ENCODE results near the gene KCNJ6. TPM values are rescaled to one million over a fixed set of nuclear protein-coding genes. Genes with fewer than 3 reads are reported as not detected.

The KCNJ6 gene
- total RNA-seq, 2 donors from 2014 or later = not detected

DNA sequence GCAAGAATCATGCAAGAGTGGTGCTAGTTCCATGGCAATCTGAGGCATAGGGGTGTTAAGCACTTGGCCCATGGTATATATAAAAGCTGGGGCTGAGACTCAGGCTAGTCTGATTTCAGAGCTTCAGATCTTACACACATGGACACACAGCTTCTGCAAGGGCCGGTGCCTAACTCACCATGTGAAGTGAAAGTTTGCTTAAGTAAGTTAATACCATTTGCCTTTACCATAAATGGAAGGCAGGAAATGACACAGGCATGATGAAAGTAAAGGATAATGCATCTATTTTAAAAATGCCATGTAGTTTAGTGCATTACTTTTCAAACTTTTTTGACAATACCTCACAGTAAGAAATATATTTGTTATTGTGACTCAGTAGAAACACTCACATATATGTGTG, 122.6 kb downstream of the KCNJ6 start:
- H3K4me3 Mint-ChIP-seq = no peak overlapping the region
- no peak for DNase-seq

DNA sequence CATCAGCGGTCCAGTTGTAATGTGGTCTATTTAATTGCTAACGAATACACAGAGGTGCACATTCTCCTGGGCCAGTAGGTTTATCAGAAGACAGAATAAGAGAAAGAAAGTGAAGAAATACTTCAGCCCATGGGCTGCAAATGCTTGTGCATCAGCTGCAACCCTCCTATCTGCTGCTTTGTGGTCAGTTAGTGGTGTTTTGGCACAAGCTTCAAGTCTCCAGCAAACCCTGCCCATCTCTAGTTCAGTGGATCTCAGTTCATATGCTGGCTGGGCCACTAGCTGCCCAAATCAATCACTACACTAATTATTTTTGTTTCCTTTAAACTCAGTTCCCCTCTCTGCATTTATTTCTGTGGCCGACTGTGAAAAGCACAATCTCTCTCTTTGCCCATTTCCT, 124.2 kb downstream of the KCNJ6 start:
- Mint-ChIP-seq H3K36me3 (ENCODE audit: insufficient read depth in 2 of 2) (no peaks in the 10 kb centered on the region), H3K4me3 (no peak overlapping the region)

More for the DNA sequence above, 122.6 kb downstream of the KCNJ6 start:
- H3K27ac Mint-ChIP-seq = no peak overlapping the region
- H3K9me3 Mint-ChIP-seq = peaks cover 0 to 3% of the 10 kb centered on the region in 2 donors
- peaks cover 6% of the 10 kb centered on the region for H3K27me3 Mint-ChIP-seq (ENCODE audit: low read depth)
- H3K4me1 Mint-ChIP-seq (ENCODE audit: low read depth) = peaks cover 4% of the 10 kb centered on the region
- no peaks in the 10 kb centered on the region for H3K36me3 Mint-ChIP-seq (ENCODE audit: insufficient read depth in 2 of 2)
- ATAC-seq (replicated peaks in 1 of 2) = no peak

DNA sequence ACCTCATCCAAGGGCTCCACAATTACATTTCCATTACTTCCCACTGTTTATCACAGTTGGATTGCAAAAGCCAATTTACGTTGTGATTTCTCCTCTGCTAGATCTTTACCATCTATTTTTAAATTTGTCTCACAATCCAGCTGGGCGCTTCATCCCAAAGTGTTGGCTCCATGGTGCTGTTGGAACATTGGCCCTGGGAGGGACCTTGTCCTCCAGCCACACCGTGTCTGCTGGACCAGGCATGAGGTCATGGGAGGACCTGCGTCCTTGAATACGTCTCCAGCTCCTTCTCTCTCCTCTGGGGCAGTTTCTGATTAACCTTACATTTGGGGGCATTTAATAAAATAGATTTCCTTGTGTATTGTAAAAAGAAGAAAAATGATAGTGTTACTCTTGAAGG, 125.4 kb downstream of the KCNJ6 start:
- no peak overlapping the region for H3K27ac Mint-ChIP-seq
- DNase-seq = no peak
- no peak for ATAC-seq (replicated peaks in 1 of 2)
- H3K4me3 Mint-ChIP-seq = no peak overlapping the region
- no peaks in the 10 kb centered on the region for H3K36me3 Mint-ChIP-seq (ENCODE audit: insufficient read depth in 2 of 2)
- H3K27me3 Mint-ChIP-seq (ENCODE audit: low read depth) = no peaks in the 10 kb centered on the region
- H3K9me3 Mint-ChIP-seq = peaks cover 0 to 3% of the 10 kb centered on the region in 2 donors
- peaks cover 4% of the 10 kb centered on the region for H3K4me1 Mint-ChIP-seq (ENCODE audit: low read depth)

More for the DNA sequence above, 124.2 kb downstream of the KCNJ6 start:
- Mint-ChIP-seq H3K9me3 (peaks cover 0 to 3% of the 10 kb centered on the region in 2 donors), H3K27ac (no peak overlapping the region), H3K4me1 (ENCODE audit: low read depth) (peaks cover 4% of the 10 kb centered on the region), H3K27me3 (ENCODE audit: low read depth) (no peaks in the 10 kb centered on the region)
- DNase-seq (no peak), ATAC-seq (replicated peaks in 1 of 2) (no peak)

DNA sequence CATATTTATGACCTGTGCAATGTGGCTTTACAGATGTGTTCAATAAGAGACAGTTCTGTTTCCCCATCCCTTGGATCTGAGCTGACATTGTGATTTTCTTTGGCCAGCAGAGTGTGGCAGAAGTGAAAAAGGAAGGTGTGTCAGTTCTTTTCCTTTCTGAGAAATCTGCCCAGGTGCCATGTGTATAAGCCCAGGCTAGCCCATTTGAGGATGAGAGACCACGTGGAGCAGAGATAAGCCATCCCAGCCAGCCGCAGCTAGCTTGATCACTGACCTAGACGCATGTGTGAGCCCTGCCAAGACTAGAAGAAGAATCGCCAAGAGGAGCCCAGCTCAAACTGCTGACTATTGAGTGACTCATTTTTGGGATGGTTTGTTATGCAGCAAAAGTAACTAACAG, 127.8 kb downstream of the KCNJ6 start:
- no peak overlapping the region for H3K27ac Mint-ChIP-seq
- ATAC-seq (replicated peaks in 1 of 2) (no peak), DNase-seq (no peak)
- no peaks in the 10 kb centered on the region for H3K36me3 Mint-ChIP-seq (ENCODE audit: insufficient read depth in 2 of 2)
- H3K4me1 Mint-ChIP-seq (ENCODE audit: low read depth) = peaks cover 4% of the 10 kb centered on the region
- H3K27me3 Mint-ChIP-seq (ENCODE audit: low read depth) = no peaks in the 10 kb centered on the region
- H3K4me3 Mint-ChIP-seq = no peak overlapping the region
- H3K9me3 Mint-ChIP-seq = peaks cover 0 to 3% of the 10 kb centered on the region in 2 donors

DNA sequence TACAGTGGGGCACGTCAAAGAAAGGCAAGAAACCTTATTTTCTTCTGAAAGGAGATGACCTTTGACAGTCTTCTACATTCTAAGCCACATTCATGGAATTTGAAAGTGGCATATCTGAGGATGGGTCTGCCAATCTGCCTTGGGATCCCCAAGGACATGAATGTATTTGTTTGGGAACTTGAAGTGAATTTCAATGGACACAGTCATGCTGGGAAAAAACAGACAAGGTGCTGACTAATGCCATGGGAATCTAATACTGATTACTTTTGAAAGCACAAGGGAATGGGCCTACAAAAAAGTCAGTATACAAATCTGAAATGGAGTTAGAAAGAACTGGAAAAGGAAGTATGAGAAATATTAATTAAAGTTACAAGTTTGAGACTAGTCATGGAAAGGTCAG, 128.8 kb downstream of the KCNJ6 start:
- ATAC-seq (replicated peaks in 1 of 2) = no peak
- Mint-ChIP-seq H3K9me3 (peaks cover under 1 to 3% of the 10 kb centered on the region in 2 donors), H3K4me3 (no peak overlapping the region), H3K27ac (no peak overlapping the region), H3K27me3 (ENCODE audit: low read depth) (no peaks in the 10 kb centered on the region), H3K4me1 (ENCODE audit: low read depth) (no peaks in the 10 kb centered on the region), H3K36me3 (ENCODE audit: insufficient read depth in 2 of 2) (no peaks in the 10 kb centered on the region)
- DNase-seq = no peak

DNA sequence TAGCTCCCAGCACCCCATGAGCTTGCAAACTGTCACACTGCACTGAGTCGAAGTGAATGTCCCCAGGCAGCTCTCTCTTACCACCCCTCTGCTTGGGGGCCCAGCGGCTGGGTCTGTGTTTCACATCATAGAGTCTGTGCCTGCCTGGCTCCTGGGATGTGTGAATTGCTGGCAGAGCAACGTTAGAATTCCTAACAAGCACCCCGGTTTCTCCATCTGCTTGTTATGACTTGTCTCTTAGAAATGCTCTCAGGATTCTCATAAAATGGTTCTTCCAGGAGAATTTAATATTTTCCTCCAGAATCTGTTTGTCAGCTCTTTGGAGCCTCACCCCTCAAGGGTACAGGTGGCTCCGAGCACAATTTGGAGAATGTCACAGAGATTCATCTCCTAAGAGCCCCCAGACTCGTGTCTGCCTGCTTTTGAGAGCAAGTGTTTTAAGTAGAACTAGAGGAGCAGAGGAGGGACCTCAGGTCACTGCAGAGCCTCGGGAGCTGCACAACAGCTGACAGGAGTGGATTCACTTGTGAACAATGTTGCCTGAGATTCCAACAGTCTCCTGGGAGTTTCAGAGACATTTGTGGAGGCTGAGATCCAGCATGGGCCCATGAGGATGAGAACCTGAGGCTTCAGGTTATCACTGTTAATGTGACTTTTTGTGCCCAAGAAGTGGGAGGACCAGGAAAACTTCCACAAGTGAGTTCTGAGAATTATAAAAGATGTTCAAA, 131.5 kb downstream of the KCNJ6 start:
- peaks cover 0 to 2% of the 10 kb centered on the region in 2 donors for H3K36me3 Mint-ChIP-seq (ENCODE audit: insufficient read depth in 2 of 2)
- H3K27ac Mint-ChIP-seq = no peak overlapping the region
- ATAC-seq (replicated peaks in 1 of 2) = no peak

DNA sequence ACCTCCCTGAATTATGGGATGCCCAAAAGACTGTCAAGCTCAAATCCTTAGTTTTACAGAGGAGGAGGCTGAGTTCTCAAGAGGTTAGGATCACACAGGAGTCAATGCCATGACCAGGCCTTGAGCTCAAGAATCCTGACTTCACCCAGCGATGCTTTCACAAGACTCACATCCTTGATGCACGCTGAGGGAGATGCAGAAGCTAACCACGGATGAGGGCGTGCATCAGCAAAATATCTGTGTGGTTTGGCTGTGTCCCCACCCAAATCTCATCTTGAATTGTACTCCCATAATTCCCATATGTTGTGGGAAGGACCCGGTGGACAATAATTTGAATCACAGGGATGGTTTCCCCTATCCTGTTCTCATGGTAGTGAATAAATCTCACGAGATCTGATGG, 133.2 kb downstream of the KCNJ6 start:
- Mint-ChIP-seq H3K4me1 (ENCODE audit: low read depth) (no peaks in the 10 kb centered on the region), H3K36me3 (ENCODE audit: insufficient read depth in 2 of 2) (peaks cover 0 to 2% of the 10 kb centered on the region in 2 donors), H3K27ac (no peak overlapping the region), H3K27me3 (ENCODE audit: low read depth) (peaks cover 22% of the 10 kb centered on the region), H3K9me3 (peaks cover 0 to 6% of the 10 kb centered on the region in 2 donors), H3K4me3 (no peak overlapping the region)
- ATAC-seq (replicated peaks in 1 of 2) (no peak), DNase-seq (no peak)

More for the DNA sequence above, 131.5 kb downstream of the KCNJ6 start:
- DNase-seq = no peak
- peaks cover 9% of the 10 kb centered on the region for H3K27me3 Mint-ChIP-seq (ENCODE audit: low read depth)
- H3K9me3 Mint-ChIP-seq = peaks cover 3 to 6% of the 10 kb centered on the region in 2 donors
- no peaks in the 10 kb centered on the region for H3K4me1 Mint-ChIP-seq (ENCODE audit: low read depth)
- no peak overlapping the region for H3K4me3 Mint-ChIP-seq

DNA sequence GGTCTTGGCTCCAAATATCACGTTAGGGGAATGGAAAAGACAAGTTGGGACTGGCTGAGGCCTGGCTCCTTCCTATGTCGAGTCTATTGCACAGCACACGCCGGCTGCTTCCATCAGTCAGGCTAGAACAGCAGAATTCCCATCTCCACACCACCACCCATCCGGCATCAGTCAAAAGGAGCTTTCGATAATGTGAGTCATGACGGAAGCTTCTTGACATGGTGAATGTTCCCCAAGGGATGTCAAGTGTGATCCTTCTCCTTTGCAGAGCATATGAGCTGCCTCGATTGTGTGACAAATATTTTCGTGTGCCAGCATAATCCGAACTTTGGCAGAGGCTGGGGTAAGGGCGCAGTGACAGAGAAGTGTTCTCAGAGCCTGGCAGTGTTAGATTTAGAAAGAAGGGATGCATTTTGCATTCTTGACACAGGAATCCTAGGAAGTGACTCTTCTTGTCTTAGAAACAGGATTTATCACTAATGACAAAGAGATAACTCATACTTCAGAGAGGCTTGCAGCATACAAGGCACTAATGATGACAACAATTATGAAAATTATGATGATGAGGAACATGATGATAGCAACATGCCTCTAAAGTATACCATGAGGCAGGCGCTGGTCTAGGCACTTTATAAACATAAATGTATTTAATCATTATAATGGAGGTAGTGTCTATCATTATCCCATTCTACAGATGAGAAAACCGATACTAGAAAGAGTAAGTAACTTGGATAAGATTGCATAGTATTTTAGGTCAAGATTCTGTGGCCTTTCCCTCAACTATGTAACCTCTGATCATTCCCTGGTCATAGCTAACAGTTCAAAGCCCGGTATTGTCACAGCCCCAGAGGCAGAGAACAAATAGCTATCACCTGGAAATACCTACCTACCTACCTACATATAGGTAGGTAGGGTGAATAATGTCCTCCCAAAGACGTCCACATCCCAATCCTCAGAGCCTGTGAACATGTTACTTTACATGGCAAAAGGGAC, 135.0 kb downstream of the KCNJ6 start:
- DNase-seq = no peak
- no peak for ATAC-seq (replicated peaks in 1 of 2)
- Mint-ChIP-seq H3K9me3 (peaks cover 0 to 6% of the 10 kb centered on the region in 2 donors), H3K27me3 (ENCODE audit: low read depth) (peaks cover 32% of the 10 kb centered on the region), H3K36me3 (ENCODE audit: insufficient read depth in 2 of 2) (peaks cover 0 to 4% of the 10 kb centered on the region in 2 donors), H3K4me3 (no peak overlapping the region), H3K27ac (no peak overlapping the region), H3K4me1 (ENCODE audit: low read depth) (no peaks in the 10 kb centered on the region)

DNA sequence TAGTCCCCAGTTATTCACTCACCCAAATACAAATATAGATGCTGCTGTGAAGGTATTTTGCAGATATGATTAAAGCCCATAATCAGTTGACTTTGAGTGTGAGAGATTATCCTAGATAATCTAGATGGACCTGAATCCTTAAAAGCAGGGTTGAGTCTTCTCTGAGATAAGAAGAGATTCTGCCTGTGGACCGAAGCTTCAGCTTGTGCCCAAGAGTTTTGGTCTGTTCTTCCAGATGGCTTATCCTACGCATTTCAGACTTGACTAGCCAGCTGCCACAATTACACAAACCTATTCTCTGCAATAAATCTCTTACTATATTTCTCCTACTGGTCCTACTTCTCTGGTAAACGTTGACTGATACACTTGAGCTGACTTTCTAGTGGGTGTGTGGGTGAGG, 145.1 kb downstream of the KCNJ6 start:
- no peaks in the 10 kb centered on the region for H3K4me1 Mint-ChIP-seq (ENCODE audit: low read depth)
- no peak overlapping the region for H3K27ac Mint-ChIP-seq
- no peaks in the 10 kb centered on the region for H3K9me3 Mint-ChIP-seq
- peaks cover 15% of the 10 kb centered on the region for H3K27me3 Mint-ChIP-seq (ENCODE audit: low read depth)
- no peaks in the 10 kb centered on the region for H3K36me3 Mint-ChIP-seq (ENCODE audit: insufficient read depth in 2 of 2)
- no peak overlapping the region for H3K4me3 Mint-ChIP-seq
- ATAC-seq (replicated peaks in 1 of 2) = no peak
- no peak for DNase-seq

DNA sequence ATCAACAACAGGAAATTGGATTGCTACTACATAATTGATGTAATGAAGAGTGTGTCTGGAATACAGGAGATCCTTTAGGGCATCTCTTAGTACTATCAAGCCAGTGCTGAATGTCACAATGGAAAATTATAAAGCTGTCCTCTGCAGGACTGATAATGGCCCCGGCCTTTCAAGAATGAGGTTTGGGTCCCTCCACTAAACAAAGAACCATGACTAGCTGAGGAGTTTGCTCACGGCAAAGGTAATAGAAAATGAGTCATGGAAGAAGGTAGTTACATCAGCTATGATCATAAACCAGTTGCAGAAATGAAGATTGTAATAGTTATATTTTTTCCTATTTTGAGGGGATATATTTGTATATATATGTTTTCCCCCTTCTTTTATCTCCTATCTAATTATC, 145.8 kb downstream of the KCNJ6 start:
- no peak overlapping the region for H3K27ac Mint-ChIP-seq
- H3K36me3 Mint-ChIP-seq (ENCODE audit: insufficient read depth in 2 of 2) = no peaks in the 10 kb centered on the region
- H3K4me1 Mint-ChIP-seq (ENCODE audit: low read depth) = no peaks in the 10 kb centered on the region
- no peak for DNase-seq
- ATAC-seq (replicated peaks in 1 of 2) = no peak
- H3K27me3 Mint-ChIP-seq (ENCODE audit: low read depth) = peaks cover 15% of the 10 kb centered on the region
- no peaks in the 10 kb centered on the region for H3K9me3 Mint-ChIP-seq
- H3K4me3 Mint-ChIP-seq = no peak overlapping the region

DNA sequence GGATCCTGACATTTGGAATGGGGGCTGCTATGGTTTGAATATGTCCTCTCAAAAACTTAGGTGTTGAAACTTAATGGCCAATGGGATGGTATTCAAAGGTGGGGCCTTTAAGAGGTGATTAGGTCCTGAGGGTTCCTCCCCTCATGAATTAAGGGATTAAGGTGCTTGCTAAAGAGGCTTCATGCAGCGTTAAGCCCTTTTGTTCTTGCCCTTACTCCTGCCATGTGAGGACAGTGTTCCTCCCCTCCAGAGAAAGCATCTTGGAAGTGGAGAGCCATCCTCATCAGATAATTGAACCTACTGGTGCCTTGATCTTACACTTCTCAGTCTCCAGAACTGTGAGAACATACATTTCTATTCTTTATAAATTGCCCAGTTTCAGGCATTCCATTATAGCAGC, 146.6 kb downstream of the KCNJ6 start:
- ATAC-seq (replicated peaks in 1 of 2) (no peak), DNase-seq (no peak)
- H3K36me3 Mint-ChIP-seq (ENCODE audit: insufficient read depth in 2 of 2) = no peaks in the 10 kb centered on the region
- peaks cover 15% of the 10 kb centered on the region for H3K27me3 Mint-ChIP-seq (ENCODE audit: low read depth)
- H3K4me1 Mint-ChIP-seq (ENCODE audit: low read depth) = no peaks in the 10 kb centered on the region
- H3K27ac Mint-ChIP-seq = no peak overlapping the region
- no peaks in the 10 kb centered on the region for H3K9me3 Mint-ChIP-seq
- no peak overlapping the region for H3K4me3 Mint-ChIP-seq

DNA sequence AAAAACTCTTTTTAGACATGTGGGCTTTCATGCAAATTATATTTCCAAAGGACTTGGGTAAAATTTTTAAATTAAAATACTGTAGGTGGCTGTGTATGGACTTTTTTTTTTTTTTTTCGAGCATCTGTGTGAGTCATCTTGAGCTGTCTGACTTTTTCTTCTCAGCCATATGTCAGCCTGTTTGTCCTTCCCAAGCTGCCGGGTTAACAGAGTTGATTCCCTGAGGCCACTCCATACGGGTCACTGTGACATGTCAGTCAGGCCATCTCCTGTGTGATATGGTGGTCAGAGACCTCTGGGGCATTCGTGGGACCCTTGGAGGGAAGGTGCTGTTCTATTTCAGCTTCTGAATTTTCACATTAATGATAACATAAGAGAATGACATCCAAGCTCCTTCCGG, 148.3 kb downstream of the KCNJ6 start:
- Mint-ChIP-seq H3K4me3 (no peak overlapping the region), H3K36me3 (ENCODE audit: insufficient read depth in 2 of 2) (no peaks in the 10 kb centered on the region), H3K27ac (no peak overlapping the region), H3K27me3 (ENCODE audit: low read depth) (peaks cover 6% of the 10 kb centered on the region), H3K9me3 (no peaks in the 10 kb centered on the region), H3K4me1 (ENCODE audit: low read depth) (no peaks in the 10 kb centered on the region)
- ATAC-seq (replicated peaks in 1 of 2) (no peak), DNase-seq (no peak)

DNA sequence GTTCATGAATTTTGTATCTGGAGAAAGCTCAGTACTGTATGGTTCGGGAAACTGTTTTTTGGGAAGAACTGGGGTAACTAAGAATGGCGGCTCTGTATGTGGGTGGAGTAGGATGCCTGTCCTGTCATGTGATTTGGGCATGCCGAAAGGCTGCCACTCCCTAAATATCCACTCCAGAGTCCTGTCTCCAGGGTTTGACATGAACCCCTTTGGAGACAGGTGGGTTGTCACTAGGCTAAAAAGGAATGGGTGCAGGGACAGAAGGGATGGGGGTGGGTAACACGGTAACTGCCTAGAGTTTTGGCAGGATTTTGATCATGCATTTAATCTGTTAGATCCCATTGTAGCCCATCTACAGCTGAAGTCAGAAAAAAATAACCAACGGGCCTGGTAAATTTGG, 150.1 kb downstream of the KCNJ6 start:
- no peaks in the 10 kb centered on the region for H3K4me1 Mint-ChIP-seq (ENCODE audit: low read depth)
- no peak for DNase-seq
- H3K9me3 Mint-ChIP-seq = no peaks in the 10 kb centered on the region
- H3K27me3 Mint-ChIP-seq (ENCODE audit: low read depth) = peaks cover 6% of the 10 kb centered on the region
- no peak for ATAC-seq (replicated peaks in 1 of 2)
- H3K4me3 Mint-ChIP-seq = no peak overlapping the region
- no peaks in the 10 kb centered on the region for H3K36me3 Mint-ChIP-seq (ENCODE audit: insufficient read depth in 2 of 2)
- no peak overlapping the region for H3K27ac Mint-ChIP-seq

Measured in activated T-cell treated with anti-CD3 and anti-CD28 coated beads, Interleukin-2, amount 50 U/mL, for 72 hours (primary cell).